ENCODE measurements around the gene GAD1. TPM values are rescaled to one million over a fixed set of nuclear protein-coding genes. Genes with fewer than 3 reads are reported as not detected.

The GAD1 gene
- total and polyA plus RNA-seq, 7 donors, result 0.13 to 0.41 TPM; not detected in 5

- DNase-seq, result no peak
- H3K36me3 ChIP-seq, result no peaks in the 10 kb centered on the region
- peaks cover 0 to 46% (median 40%) of the 10 kb centered on the region in 4 donors for H3K4me1 ChIP-seq
- peaks cover 57 to 61% (median 60%) of the 10 kb centered on the region in 3 donors for H3K27me3 ChIP-seq
- H3K9me3 ChIP-seq, result no peaks in the 10 kb centered on the region
- TF ChIP-seq POLR2AphosphoS5 (IDR thresholded peaks at IDR 0.05) (no peak), CTCF (IDR thresholded peaks at IDR 0.05) (no peak), EP300 (IDR thresholded peaks at IDR 0.05) (no peak), POLR2A (IDR thresholded peaks at IDR 0.05) (no peak)
- H3K27ac ChIP-seq, result no peak overlapping the region
- WGBS, 2 donors, result 6 to 10% methylated on average over 41 of the region's 41 CpGs
- intact Hi-C loops (cut with DNase I), result loop anchor here (2.0 to 5.0 kb wide), 6 partner anchors 43 to 447 kb away; partner anchors contain the start of genes ERICH2 and SP5
- H3K4me3 ChIP-seq, result no peak overlapping the region
These were observed 2.8 kb upstream of the GAD1 start for GRCh38 chr2:170813611-170814532.

GRCh38 chr2:170814533-170815230, 2.0 kb upstream of the GAD1 start:
- no peak for TF ChIP-seq EP300 (IDR thresholded peaks at IDR 0.05)
- TF ChIP-seq POLR2AphosphoS5 (IDR thresholded peaks at IDR 0.05), result no peak
- TF ChIP-seq POLR2A (IDR thresholded peaks at IDR 0.05), result no peak
- TF ChIP-seq CTCF (IDR thresholded peaks at IDR 0.05), result no peak
- H3K9me3 ChIP-seq, result no peaks in the 10 kb centered on the region
- no peaks in the 10 kb centered on the region for H3K36me3 ChIP-seq
- peaks cover 0 to 49% (median 44%) of the 10 kb centered on the region in 4 donors for H3K4me1 ChIP-seq
- intact Hi-C loops (cut with DNase I), result loop anchor here (2.0 to 5.0 kb wide), 6 partner anchors 97 to 577 kb away; partner anchors contain the start of gene SP5
- WGBS, 2 donors, result 13 to 21% methylated on average over 31 of the region's 31 CpGs
- no peak overlapping the region for H3K27ac ChIP-seq
- no peak overlapping the region for H3K4me3 ChIP-seq
- DNase-seq, result no peak
- peaks cover 65 to 69% (median 68%) of the 10 kb centered on the region in 3 donors for H3K27me3 ChIP-seq

GRCh38 chr2:170815311-170815710, 1.4 kb upstream of the GAD1 start:
- Histone ChIP-seq H3K4me3 (no peak overlapping the region), H3K36me3 (no peaks in the 10 kb centered on the region), H3K27me3 (peaks cover 71 to 75% (median 74%) of the 10 kb centered on the region in 3 donors), H3K9me3 (no peaks in the 10 kb centered on the region), H3K4me1 (peaks cover 0 to 55% (median 50%) of the 10 kb centered on the region in 4 donors), H3K27ac (no peak overlapping the region)
- intact Hi-C loops (cut with DNase I), result loop anchor here (2.0 to 5.0 kb wide), 3 partner anchors 353 to 578 kb away; no protein-coding TSS in a partner anchor
- TF ChIP-seq POLR2A (IDR thresholded peaks at IDR 0.05), result no peak
- TF ChIP-seq CTCF (IDR thresholded peaks at IDR 0.05), result no peak
- TF ChIP-seq EP300 (IDR thresholded peaks at IDR 0.05), result no peak
- TF ChIP-seq POLR2AphosphoS5 (IDR thresholded peaks at IDR 0.05), result no peak
- DNase-seq, result no peak
- WGBS, 2 donors, result 5 to 9% methylated on average over 19 of the region's 19 CpGs

GRCh38 chr2:170815746-170816503, 762 bp upstream of the GAD1 start:
- TF ChIP-seq CTCF (IDR thresholded peaks at IDR 0.05) (peak; percentile 71 to 76 (median 73)), EP300 (IDR thresholded peaks at IDR 0.05) (no peak), POLR2A (IDR thresholded peaks at IDR 0.05) (no peak), POLR2AphosphoS5 (IDR thresholded peaks at IDR 0.05) (no peak)
- no peak for DNase-seq
- Histone ChIP-seq H3K27ac (no peak overlapping the region), H3K36me3 (no peaks in the 10 kb centered on the region), H3K9me3 (no peaks in the 10 kb centered on the region), H3K4me1 (peaks cover 0 to 61% (median 56%) of the 10 kb centered on the region in 4 donors), H3K4me3 (peak overlapping the region; percentile 1 to 41 (median 35)), H3K27me3 (peaks cover 77 to 82% (median 80%) of the 10 kb centered on the region in 3 donors)
- intact Hi-C loops (cut with DNase I), result loop anchor here (2.0 to 5.0 kb wide), 3 partner anchors 353 to 579 kb away; no protein-coding TSS in a partner anchor
- 1% methylated on average over 52 of the region's 52 CpGs for WGBS, 2 donors

All from sigmoid colon (tissue), 7 donors.